HG02943 (cell line): ENCODE data around the gene ERICH2.
"Not testable (repeated sequence)": the region's sequence is repeated elsewhere in the genome, so short reads cannot be mapped to it uniquely, and the experiment has no call there.

Source experiments
- ATAC-seq: cut with Tn5 transposase; IDR thresholded peaks from one replicate; pipeline ENCODE4 v1.9.1; 2021; ENCODE audit warnings: mild to moderate bottlenecking, low read depth, moderate library complexity; ENCODE audit not compliant: unreplicated experiment

The ERICH2 gene, protein sequence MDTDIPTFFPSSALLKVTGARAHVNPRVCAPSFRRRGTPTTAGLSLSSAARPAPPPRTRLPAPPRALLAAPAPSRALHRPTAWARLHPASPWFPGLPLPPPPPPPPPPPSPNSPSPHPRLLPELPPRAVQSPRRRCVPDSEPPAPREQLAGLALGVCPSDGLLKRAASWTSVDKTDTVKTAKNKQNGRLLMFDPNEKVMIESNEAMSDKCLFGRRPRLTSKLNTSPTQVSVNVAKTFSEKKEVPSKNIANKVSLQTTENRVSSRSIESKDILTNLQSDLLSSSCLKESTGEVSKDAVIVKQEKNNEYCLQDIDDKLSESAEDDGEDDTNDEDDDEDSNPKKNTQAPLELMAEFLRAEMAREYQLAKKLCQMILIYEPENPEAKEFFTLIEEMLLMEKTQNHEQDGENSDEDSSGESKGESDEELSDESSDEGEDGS

DNA sequence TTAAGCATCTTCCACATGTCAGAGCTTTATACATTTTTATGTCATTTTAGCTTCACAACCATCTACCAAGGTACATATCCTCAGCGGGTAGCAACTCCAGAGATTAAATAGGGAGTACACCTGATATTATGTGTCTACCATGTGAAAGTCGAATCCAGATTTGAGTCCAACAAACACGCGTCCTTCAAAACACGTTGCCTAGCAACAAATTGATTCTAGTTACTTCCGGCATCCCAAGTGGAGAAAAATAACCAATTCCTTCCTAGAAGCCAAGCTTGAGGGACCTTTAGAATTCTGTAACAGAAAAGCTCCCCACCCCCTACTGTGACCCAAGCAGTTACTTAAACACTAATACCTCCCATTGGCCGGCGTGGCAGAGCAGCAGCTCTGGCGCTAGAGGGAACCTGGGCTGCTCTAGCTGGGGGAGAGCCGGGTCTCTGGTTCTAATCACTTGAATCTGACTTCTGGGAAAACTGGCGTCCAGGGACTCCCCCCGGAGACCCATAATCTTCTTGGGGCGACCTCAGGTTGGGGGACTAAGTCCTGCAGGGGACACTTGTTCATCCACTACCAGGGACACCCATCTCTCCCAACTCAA lies at the start of gene ERICH2:
TSS of gene ERICH2 (plus strand) at position 371 of the 598 bp plus-strand sequence. CDS start 304 bp downstream, outside the sequence.
- peak; percentile 46 for ATAC-seq

DNA sequence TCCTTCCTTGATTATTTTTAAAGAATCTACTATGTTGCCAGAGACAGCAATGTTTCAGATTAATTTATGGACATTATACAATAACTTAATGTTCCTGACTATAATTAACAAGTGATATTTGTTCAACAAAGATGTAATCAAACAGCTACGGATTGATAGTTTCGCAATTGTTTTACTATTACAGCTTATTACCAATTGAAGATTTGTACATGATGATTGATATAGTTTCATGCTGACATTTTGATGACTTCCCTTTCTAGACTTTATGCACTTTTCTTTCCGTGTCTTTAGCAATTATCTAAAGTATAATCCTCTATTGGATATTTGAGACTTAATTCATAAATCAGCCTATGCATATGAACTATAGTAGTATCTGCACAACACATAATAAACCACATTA lies 48.5 kb upstream of the ERICH2 start:
- no peak for ATAC-seq

DNA sequence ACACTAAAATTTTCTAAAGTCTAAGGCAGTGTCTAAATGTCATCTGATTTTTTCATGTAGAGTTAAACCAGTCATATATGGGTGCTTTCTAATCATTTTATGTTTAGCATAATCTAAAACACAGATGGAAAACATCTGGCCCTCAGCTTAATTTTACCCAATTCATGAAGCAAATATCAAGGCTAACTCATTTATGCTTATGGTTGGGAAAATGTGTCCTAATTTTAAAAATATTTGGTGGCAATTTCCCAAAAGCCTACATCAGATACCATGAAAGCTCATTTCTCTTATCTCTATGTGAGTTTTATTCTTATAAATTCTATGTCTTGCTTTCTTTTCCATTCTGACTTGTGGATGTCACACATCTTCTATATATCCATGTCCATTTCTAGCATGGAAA lies 47.9 kb upstream of the ERICH2 start:
- ATAC-seq = no peak

DNA sequence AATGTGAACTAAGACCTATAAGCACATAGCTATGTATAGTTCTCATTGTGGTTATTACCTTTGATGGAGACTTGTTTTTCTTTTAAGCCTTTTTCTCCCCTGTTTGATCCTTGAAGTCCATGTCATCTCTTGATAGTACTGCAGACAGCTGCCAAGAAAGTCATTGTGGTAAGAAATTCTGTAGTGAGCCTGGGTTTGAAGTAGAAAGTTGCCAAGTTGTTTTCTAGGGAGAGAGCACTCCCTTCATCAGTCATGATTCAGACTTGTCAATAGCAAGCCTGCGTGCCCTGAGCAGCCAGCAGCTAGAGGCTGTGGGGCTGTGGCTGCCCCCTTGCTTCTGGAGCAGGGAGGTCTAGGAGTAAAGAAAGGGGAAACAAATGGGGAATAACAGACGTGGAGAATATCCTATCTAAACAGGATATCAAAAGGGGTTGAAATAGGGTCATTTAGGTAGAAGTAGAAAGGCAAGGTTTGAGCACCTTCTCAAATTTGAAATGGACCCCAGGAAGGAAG lies 46.7 kb upstream of the ERICH2 start:
- no peak for ATAC-seq

DNA sequence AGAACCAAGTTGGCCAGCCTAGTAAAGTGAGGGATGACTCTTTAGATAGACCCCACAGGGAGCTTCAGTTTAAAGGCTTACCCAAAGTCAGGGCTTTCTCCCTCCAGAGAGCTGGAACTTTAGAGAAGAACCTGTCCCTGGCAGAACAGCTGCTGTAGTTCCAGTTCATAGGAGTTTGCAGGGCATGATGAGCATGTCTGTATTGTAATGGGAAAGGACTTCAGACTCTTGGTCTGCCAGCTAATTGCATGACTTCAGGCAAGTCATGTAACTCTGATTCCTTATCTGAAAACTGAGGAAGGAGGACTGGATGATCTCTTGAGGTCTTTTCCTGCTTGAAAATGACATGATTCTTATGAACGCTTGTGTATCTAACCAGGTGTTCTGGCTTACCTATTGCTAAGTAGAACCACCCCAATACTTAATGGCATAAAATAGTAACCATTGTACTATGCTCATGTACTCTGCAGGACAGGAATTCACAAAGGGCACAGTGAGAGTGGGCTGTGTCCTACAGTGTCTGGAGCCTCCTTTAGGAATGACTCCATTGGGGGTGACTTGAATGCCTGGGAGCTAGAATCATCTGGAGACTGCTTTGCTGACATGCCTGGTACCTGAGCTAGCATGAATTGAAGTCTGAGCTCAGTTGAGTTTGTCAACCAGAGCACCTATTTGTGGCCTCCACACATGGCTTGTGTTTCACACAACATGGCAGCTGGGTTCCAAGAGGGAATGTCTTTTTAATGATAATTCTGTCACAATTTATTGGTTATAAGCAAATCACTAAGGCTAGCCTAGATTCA lies 36.2 kb upstream of the ERICH2 start:
- ATAC-seq = no peak

DNA sequence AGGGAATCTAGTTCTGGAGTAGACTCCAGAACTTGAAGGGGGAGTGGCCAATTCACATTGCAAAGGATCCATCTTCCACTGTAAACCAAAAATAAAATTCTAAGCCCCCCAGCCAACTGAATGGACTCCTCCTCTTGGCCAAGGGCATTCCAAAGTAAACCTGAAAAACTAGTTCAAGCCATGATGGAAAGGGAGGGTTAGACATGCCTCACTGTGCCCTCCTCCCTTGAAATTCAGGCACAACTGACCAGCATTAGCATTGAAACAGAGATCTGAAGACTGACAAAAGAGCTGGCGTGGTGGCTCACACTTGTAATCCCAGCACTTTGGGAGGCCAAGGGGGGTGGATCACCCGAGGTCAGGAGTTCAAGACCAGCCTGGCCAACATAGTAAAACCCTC lies 35.6 kb upstream of the ERICH2 start:
- ATAC-seq = not testable (repeated sequence)

DNA sequence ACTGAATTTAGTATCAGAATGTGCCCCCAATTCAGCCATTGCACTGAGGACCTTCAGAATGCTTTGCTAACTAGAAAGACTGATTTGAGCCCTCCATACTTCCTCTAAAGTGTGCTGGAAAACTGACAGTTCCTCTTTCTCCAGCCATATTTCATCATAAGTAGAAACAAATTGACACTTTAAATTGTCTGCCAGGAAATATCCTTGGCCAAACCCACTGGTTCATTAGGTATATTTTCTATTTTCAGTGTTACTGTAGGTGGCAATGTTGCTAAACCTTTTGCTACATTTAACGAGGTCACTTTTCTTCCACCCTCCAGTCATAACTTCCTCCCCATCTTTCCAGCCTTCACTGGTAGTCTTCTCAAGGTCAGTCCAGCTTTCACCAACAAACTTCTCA lies 33.5 kb upstream of the ERICH2 start:
- ATAC-seq = no peak

DNA sequence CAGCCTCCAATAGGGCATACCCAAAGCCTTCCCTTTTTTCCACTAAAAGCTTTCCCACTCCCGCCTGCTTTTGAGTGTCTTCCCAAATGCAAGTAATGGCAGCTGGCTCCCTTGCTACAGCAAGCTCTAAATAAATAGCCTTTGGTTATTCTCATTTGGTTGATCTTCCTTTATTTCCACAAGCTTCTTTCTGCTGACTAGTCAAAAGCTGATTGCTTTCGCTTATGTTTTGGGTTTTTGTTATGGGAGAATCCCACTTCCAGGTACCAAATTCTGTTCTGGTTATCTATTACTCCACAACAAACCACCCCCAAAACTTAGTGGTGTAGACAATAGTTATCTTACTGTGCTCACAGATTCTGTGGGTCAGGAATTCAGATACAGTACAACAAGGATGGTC lies 32.8 kb upstream of the ERICH2 start:
- ATAC-seq = no peak

DNA sequence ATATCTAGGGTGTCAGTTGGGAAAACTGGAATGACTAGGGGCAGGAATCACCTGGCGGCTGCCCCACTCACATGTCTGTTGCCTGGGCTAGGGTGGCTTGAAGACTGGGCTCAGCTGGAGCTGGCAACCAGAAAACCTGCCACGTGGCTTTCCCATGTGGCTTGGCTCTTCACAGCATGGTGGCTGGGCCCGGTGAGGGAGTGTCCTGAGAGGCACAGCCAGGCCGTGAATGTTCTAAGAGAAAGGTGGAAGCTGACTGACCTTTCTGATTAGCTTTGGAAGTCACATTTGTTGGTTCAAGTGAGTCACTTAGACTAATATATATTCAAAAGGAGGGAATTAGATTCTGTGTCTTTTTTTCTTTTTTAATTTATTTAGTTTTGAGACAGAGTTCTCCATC lies 32.4 kb upstream of the ERICH2 start:
- no peak for ATAC-seq

DNA sequence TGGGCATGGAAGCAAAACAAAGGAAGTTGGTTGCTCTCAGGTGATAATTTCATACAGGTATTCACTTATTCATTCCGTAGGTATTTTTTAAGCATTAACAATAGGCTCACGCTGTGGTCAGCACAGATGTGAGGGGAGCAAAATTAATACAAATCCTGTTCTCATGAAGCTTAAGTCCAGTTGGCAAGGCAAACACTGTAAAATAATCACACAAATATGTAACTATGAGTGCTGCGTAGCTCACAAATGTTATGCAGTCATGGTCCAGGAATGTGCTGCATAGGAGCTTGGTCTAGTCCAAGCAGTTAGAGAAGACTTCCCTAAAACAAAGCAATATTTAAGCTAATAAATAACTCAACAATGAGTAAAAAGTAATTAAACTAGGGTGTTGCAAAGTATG lies 31.1 kb upstream of the ERICH2 start:
- no peak for ATAC-seq

DNA sequence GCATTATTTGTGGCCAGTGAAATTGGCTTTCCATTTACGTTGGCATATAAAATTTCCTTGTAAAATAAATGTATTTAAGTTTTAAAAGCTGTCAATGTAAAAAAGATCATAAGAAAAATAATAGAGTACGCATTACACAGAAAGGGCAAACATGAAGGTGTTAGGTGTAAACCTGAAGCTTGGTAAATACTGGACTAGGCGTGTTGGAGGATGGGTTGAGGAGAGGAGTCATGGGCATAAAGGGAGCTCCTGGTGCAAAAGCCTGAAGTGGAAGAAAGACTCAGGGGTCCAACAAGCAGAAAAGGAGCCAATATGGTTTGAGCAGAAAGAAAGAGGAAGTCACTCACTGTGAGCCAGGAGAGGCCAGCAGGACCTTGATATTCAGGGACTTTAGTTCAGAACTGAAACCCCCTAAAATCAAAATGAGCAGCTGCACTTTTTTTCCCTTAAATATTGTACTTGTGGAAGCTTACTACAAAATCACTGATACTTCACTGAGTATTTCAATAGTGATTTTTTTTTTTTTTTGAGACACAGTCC lies 30.6 kb upstream of the ERICH2 start:
- no peak for ATAC-seq

DNA sequence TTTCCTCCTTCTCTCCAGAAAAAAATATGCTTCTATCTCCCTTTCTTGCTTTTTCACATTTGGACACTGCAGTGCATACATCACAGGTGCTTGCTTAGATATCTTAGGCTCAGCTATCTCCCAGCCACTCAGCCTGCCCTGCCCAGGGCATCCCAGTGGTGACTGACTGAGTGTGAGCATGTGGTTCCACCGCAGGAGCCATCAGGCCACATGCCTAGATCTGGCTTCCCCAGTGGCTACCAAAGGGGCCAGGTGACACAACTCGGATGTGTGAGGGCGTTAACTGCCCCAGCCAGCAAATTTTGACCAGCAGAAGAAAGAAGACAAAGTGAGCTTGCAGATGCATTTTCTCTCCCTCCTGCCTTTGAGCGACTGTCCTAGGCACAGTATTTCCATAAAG lies 29.5 kb upstream of the ERICH2 start:
- ATAC-seq = no peak

DNA sequence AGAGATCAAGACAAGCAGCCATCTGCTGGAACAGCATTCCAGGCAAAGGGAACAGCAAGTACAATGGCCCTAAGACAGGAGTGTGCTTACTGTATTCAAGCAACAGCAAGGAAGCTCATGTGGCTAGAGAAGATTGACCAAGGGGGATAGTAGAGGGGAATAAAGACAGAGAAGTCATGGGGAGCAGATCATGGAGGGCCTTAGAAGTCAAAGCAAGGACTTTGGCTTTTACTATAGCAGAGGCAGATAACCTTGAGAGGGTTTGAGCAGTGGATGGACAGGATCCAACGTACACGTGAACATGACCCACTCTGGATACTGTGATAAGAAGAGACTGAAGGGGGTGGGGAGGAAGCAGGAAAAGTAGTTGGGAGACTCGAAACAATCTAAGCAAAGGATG lies 28.2 kb upstream of the ERICH2 start:
- ATAC-seq = no peak

DNA sequence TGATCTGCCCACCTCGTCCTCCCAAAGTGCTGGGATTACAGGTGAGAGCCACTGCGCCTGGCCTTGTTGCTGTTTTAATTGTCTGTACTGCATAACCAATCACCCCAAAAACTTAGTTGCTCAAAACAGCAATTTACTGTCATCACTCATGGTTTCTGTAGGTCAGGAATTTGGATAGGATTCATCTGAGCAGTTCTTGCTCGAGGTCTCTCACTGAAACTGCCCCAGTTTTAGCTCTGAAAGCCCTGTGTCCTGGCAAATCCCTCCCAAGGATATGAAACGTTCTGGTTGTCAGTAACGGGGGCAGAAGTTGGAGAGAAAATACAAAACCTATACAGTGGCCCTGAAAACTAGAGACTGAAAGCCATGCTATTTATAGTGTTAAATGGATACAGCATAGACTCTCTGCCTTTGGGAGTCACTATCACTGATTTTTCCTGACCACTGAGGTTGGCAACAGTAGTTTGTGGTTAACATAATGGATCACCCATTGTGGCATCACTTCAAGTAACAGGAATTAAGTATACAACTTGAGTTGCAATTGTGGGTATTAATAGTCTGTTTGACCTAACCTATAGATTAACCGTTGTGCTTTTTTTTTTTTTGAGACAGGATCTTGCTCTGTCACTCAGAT lies 27.2 kb upstream of the ERICH2 start:
- ATAC-seq = no peak

DNA sequence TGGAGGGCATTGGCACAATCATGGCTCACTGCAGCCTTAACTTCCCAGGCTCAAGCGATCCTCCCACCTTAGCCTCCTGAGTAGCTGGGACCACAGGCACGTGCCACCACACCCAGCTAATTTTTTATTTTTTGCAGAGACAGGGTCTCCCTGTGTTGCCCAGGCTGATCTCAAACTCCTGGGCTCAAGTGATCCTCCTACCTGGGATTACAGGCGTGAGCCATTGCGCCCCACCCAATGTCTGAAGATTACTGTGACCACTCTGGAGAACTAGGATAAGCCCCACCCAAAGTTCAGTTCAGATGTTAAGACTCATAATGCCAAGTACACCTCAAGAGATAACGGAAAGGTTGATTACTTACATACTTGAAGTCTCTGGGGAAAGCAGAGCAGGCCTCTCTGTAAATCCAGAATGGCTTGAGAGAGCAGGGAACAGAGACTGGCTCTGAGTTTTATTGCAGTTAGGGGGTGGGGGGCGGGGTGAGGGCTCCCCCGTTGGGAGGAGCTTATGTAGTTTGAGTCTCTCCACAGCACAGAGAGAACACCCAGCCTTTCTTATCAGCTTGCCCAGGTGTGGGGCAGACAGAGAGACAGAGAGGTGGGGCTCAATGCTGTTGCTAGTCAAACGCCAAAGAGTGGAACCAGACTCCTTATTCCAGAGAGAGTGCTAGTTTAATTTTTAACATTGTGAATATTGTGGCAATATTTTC lies 26.5 kb upstream of the ERICH2 start:
- ATAC-seq = no peak

DNA sequence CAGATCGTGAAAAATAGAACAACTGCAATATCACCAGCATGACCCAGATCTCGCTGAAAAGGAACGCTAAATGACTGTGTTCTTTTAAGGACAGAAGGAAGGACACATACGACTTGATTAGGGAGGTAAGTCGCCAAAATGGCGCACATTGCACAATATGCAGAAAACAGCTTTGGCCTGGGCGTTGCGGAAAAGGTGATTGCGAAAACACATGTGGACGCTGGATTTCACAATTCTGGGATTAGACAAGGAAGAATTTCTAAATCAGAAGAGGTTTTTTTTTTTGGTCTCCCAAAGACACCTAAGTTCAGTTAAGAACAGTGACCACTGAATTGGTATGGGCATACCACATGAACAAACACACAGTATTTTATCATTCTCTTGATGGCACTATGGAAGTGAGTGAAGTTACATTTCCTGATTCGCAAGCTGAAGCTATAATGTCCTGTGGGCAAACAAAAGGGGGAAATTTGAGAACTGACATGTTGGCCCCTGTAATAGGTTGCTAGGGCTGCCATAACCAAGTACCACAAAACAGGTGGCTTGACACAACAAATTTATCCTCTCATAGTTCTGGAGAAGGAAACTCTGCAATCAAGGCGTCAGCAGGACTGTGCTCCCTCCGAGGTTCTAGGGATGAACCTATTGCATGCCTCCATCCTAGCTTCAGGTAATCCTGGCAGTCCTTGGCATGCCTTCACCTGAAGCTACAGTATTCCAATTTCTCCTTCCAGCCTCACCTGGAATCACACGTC lies 25.8 kb upstream of the ERICH2 start:
- ATAC-seq = no peak

DNA sequence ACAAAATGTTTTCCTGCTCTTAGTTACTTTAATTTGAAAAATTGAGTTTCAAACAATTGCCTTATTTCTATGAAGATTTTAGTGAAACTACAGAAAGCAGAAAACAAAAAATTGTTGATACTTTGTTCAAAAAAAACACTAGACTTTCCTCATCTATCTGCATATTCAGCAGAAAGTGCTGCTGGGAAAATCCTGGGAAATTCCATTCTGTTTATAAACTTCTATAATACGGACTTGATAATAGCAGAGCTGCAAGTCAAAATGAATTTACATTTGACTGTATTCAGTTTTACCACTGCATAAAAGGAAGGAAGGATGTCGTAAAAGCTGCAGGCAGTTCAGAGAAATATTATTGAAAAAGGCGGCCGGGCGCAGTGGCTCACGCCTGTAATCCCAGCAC lies 24.9 kb upstream of the ERICH2 start:
- no peak for ATAC-seq

DNA sequence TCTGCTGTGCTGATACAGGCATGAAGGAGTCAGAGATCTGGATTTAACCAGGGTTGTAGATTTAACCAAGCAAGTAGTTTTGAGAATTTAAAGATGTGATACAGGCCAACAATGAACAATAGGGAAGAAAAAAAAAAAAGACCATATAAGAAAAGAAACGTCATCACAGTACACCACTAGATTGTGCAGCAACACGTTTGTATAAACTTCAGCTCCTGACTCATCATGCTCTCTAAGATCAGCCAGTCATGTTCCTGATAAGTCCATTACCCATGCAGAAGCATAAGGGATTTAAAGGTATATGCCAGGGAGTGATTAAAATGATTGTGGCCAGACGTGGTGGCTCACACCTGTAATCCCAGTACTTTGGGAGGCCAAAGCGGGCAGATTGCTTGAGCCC lies 22.3 kb upstream of the ERICH2 start:
- ATAC-seq = no peak

DNA sequence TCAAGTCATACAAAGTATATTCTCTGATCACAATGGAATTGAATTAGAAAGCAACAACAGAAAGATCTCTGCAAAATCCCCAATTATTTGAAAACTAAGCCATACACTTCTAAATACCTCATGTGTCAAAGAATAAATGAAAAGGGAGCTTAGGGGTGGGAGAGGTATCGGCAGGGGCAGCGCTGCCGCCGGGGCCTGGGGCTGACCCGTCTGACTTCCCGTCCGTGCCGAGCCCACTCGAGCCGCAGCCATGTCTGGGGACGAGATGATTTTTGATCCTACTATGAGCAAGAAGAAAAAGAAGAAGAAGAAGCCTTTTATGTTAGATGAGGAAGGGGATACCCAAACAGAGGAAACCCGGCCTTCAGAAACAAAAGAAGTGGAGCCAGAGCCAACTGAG lies 18.6 kb upstream of the ERICH2 start:
- not testable (repeated sequence) for ATAC-seq
